Osteocyte (in vitro differentiated cells): ENCODE measurements around the gene KCNH8. TPM values are rescaled to one million over a fixed set of nuclear protein-coding genes. Genes with fewer than 3 reads are reported as not detected.
"Not testable (repeated sequence)": the region's sequence is repeated elsewhere in the genome, so short reads cannot be mapped to it uniquely, and the experiment has no call there.

Source experiments
- DNase-seq: peaks from one replicate; pipeline ENCODE4 v3.0.0; 2021; ENCODE audit warnings: mixed read lengths; ENCODE audit not compliant: unreplicated experiment; ENCODE audit errors: extremely low spot score
- H3K27ac Mint-ChIP-seq: one replicate; pipeline ENCODE4 v1.8.0; 2021; ENCODE audit warnings: mild to moderate bottlenecking, mixed read lengths; ENCODE audit not compliant: unreplicated experiment
- H3K27me3 Mint-ChIP-seq: one replicate; pipeline ENCODE4 v1.8.0; 2021; ENCODE audit warnings: mixed read lengths; ENCODE audit not compliant: unreplicated experiment
- H3K36me3 Mint-ChIP-seq: one replicate; pipeline ENCODE4 v1.8.0; 2021; ENCODE audit warnings: mixed read lengths; ENCODE audit not compliant: unreplicated experiment
- H3K4me1 Mint-ChIP-seq: one replicate; pipeline ENCODE4 v1.8.0; 2021; ENCODE audit warnings: mixed read lengths; ENCODE audit not compliant: unreplicated experiment
- H3K4me3 Mint-ChIP-seq: one replicate; pipeline ENCODE4 v1.8.0; 2021; ENCODE audit warnings: mild to moderate bottlenecking, moderate library complexity, mixed read lengths; ENCODE audit not compliant: unreplicated experiment
- H3K9me3 Mint-ChIP-seq: one replicate; pipeline ENCODE4 v1.8.0; 2021; ENCODE audit warnings: mixed read lengths; ENCODE audit not compliant: unreplicated experiment
- long read RNA-seq: library from polyadenylated mRNA; unstranded; transcript quantifications from one replicate; pipeline ENCODE4 v2.0.0, GENCODE V29; 2021
- total RNA-seq: library from RNA; stranded (reverse); gene quantifications from 2 replicates; pipeline ENCODE4 v1.2.1, GENCODE V29; 2021
- TF ChIP-seq, protein P1 (sequence below): fragments of 200-600 bp; sonication (generic); IDR thresholded peaks from 2 replicates; pipeline ENCODE4 v1.5.0; 2021; ENCODE audit warnings: antibody characterized with exemption, mild to moderate bottlenecking, moderate library complexity

KCNH8 gene
- 0.18 TPM in 1 of 2 replicates, not detected in the other for total RNA-seq
- long read RNA-seq, result 0 reads

DNA sequence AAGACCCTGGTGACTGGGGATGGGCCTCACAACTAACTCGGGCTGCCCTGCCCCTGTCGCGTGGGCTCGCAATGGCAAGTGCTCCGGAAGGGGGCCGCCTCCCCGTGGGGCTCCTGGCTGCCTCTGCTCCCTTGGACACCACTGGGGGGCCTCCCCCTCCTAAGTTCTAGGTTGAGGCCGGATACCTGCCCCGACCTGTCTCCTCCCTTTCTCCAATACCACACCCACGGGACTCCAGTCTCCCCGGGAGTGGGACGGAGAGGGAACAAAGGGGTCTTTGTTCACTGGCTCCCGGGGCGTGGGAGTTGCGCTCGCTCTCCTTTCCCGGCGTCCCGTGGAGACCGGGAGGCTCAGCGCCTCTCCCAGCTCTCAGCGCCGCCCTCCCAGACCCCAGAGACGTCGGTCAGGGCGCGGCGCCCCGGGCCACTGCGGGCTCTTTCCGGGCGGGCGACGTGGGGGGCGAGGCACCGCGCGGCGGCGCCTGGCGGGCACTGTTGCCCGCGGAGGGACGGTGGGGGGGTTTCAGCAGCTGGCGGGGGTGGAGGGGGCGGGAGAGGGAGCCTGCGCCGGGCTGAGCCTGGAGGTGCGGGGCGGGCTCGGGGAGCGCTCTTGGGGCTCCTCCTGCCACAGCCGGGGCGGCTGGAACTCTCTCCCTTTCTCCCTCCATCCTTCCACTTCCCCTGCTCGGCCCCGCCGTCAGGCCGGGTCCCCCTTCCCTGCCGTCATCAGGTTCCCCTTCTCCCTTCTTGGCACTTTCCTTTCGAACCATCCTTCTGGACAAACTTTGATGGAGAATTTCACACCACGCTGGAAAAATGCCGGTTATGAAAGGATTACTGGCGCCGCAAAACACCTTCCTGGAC, at the start of gene KCNH8:
TSS of gene KCNH8 (plus strand) at position 606 of the 863 bp plus-strand sequence. CDS start at position 816, 210 bp downstream.
- H3K9me3 Mint-ChIP-seq, result peaks cover 6% of the 10 kb centered on the region
- peak within 1 kb of the TSS; percentile 81 for H3K27ac Mint-ChIP-seq
- no peaks in the 10 kb centered on the region for H3K36me3 Mint-ChIP-seq
- peaks cover 13% of the 10 kb centered on the region for H3K4me1 Mint-ChIP-seq
- TF ChIP-seq, protein P1, sequence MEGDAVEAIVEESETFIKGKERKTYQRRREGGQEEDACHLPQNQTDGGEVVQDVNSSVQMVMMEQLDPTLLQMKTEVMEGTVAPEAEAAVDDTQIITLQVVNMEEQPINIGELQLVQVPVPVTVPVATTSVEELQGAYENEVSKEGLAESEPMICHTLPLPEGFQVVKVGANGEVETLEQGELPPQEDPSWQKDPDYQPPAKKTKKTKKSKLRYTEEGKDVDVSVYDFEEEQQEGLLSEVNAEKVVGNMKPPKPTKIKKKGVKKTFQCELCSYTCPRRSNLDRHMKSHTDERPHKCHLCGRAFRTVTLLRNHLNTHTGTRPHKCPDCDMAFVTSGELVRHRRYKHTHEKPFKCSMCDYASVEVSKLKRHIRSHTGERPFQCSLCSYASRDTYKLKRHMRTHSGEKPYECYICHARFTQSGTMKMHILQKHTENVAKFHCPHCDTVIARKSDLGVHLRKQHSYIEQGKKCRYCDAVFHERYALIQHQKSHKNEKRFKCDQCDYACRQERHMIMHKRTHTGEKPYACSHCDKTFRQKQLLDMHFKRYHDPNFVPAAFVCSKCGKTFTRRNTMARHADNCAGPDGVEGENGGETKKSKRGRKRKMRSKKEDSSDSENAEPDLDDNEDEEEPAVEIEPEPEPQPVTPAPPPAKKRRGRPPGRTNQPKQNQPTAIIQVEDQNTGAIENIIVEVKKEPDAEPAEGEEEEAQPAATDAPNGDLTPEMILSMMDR, result no peak
- peak within 1 kb of the TSS; percentile 89 for H3K4me3 Mint-ChIP-seq
- H3K27me3 Mint-ChIP-seq, result peaks cover 18% of the 10 kb centered on the region
- DNase-seq, result no peak

DNA sequence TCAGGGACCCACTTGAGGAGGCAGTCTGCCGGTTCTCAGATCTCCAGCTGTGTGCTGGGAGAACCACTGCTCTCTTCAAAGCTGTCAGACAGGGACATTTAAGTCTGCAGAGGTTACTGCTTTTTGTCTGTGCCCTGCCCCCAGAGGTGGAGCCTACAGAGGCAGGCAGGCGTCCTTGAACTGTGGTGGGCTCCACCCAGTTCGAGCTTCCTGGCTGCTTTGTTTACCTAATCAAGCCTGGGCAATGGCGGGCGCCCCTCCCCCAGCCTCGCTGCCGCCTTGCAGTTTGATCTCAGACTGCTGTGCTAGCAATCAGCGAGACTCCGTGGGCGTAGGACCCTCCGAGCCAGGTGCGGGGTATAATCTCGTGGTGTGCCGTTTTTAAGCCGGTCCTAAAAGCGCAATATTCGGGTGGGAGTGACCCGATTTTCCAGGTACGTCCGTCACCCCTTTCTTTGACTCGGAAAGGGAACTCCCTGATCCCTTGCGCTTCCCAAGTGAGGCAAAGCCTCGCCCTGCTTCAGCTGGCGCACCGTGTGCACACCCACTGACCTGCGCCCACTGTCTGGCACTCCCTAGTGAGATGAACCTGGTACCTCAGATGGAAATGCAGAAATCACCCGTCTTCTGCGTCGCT, 45.5 kb upstream of the KCNH8 start:
- H3K27ac Mint-ChIP-seq, H3K4me3 Mint-ChIP-seq, H3K4me1 Mint-ChIP-seq, H3K36me3 Mint-ChIP-seq, H3K27me3 Mint-ChIP-seq, H3K9me3 Mint-ChIP-seq, DNase-seq: not testable (repeated sequence)

DNA sequence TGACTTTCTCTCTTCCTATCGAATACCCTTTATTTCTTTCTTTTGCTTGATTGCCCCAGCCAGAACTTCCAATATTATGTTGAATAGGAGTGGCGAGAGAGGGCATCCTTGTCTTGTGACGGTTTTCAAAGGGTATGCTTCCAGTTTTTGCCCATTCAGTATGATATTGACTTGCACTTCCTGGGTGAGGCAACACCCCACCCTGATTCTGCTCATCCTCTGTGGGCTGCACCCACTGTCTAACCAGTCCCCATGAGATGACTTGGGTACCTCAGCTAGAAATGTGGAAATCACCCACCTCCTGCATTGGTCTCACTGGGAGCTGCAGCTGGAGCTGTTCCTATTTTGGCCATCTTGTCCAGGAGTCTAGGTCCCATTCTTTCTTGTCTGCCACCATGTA, 44.8 kb upstream of the KCNH8 start:
- Mint-ChIP-seq H3K4me1 (no peaks in the 10 kb centered on the region), H3K27me3 (no peaks in the 10 kb centered on the region), H3K4me3 (no peak overlapping the region), H3K27ac (no peak overlapping the region), H3K9me3 (no peaks in the 10 kb centered on the region), H3K36me3 (no peaks in the 10 kb centered on the region)
- TF ChIP-seq, protein P1, result no peak
- no peak for DNase-seq

DNA sequence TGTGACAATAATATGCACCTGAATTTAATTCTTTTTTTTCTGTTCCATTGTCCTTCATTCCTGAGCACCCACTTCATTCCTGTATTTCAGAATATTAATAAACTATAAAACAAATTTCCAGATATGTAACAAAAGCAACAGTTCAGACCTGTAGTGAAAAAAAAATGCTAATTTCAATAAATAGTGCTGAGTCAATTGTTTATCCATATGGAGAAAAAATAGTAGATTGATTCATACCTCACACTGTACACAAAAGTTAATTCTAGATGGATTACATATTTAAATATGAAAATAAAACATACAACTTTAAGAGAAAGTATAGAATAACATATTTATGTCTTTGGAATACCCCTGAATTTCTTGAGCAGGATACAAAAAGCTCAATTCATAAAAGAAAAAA, 43.9 kb upstream of the KCNH8 start:
- H3K36me3 Mint-ChIP-seq, result no peaks in the 10 kb centered on the region
- TF ChIP-seq, protein P1, result no peak
- H3K9me3 Mint-ChIP-seq, result no peaks in the 10 kb centered on the region
- DNase-seq, result no peak
- H3K4me3 Mint-ChIP-seq, result no peak overlapping the region
- no peak overlapping the region for H3K27ac Mint-ChIP-seq
- no peaks in the 10 kb centered on the region for H3K27me3 Mint-ChIP-seq
- no peaks in the 10 kb centered on the region for H3K4me1 Mint-ChIP-seq

DNA sequence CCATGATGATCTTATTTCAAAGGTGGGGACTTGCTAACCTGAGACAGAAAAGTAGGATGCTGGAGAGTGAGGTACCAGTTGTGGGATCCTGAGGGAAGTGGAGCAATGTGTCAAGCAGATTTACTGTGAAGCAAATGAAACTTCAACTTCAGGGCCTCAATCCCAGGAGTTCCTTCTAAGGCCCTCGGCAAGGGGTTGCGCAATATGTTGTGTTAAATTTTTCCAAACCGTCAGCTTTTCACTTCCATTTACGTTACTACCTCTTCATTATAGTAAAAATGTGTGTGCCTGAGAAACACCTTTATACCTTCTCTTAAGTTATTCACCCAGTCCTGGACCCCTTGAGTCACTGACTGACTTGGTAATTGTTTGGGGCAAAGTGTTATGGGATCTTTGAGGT, 42.5 kb upstream of the KCNH8 start:
- H3K27me3 Mint-ChIP-seq, result no peaks in the 10 kb centered on the region
- TF ChIP-seq, protein P1, result no peak
- H3K4me3 Mint-ChIP-seq, result no peak overlapping the region
- no peaks in the 10 kb centered on the region for H3K9me3 Mint-ChIP-seq
- no peak overlapping the region for H3K27ac Mint-ChIP-seq
- no peak for DNase-seq
- H3K36me3 Mint-ChIP-seq, result no peaks in the 10 kb centered on the region
- no peaks in the 10 kb centered on the region for H3K4me1 Mint-ChIP-seq
